Measurements from ENCODE around the gene KCNAB1.

DNA sequence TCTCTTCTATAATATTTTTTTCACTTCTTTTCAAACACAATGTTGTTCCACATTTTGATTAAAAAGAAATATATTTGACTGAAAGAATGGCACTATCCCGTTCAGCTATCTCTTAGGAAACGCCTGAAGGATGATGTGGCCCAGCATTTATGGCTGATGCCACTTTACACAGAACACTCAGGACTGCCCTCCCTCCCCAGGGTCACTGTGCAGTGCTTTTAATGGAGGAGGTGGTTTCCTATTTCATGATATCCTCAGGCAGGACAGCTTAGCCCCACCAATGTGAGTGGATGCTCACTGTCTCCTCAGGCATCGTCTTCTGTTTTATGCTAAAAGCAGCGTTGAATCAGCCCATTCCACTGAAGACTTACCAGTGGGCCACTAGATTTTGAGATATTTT lies 135.9 kb downstream of the KCNAB1 start:
- TF ChIP-seq, protein P1, sequence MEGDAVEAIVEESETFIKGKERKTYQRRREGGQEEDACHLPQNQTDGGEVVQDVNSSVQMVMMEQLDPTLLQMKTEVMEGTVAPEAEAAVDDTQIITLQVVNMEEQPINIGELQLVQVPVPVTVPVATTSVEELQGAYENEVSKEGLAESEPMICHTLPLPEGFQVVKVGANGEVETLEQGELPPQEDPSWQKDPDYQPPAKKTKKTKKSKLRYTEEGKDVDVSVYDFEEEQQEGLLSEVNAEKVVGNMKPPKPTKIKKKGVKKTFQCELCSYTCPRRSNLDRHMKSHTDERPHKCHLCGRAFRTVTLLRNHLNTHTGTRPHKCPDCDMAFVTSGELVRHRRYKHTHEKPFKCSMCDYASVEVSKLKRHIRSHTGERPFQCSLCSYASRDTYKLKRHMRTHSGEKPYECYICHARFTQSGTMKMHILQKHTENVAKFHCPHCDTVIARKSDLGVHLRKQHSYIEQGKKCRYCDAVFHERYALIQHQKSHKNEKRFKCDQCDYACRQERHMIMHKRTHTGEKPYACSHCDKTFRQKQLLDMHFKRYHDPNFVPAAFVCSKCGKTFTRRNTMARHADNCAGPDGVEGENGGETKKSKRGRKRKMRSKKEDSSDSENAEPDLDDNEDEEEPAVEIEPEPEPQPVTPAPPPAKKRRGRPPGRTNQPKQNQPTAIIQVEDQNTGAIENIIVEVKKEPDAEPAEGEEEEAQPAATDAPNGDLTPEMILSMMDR (IDR thresholded peaks at IDR 0.05 in 2 of 3, conservative IDR thresholded peaks at IDR 0.05 in 1 of 3; ENCODE audit: control insufficient read depth in 2 of 3, extremely low read depth in 1 of 3, insufficient read depth in 1 of 3, low read depth in 3 of 3, low read length in 3 of 3) = no peak
- TF ChIP-seq RBBP5 (conservative IDR thresholded peaks at IDR 0.05) = no peak
